H9 (cell line): Measurements from ENCODE around the gene TMA7. TPM values are rescaled to one million over a fixed set of nuclear protein-coding genes. Genes with fewer than 3 reads are reported as not detected.

Experiments
- DNase-seq: peaks from one replicate; pipeline ENCODE4 v3.0.0-alpha.2; 2017
- H2AFZ ChIP-seq: one replicate; pipeline ENCODE4 v1.6.1; 2013; ENCODE audit warnings: mild to moderate bottlenecking, low read length, control low read depth, moderate library complexity
- H2AK5ac ChIP-seq: 2 replicates; pipeline ENCODE4 v1.6.1; 2013; ENCODE audit warnings: low read length, control low read depth, mixed read lengths; ENCODE audit not compliant: insufficient read length
- H2BK120ac ChIP-seq: one replicate; pipeline ENCODE4 v1.6.1; 2013; ENCODE audit warnings: low read depth, mild to moderate bottlenecking, low read length, control low read depth, inconsistent platforms; ENCODE audit not compliant: poor library complexity, severe bottlenecking
- H2BK12ac ChIP-seq: 2 replicates; pipeline ENCODE4 v1.6.1; 2013; ENCODE audit warnings: low read length, control low read depth, mixed read lengths, low read depth; ENCODE audit not compliant: insufficient read length
- H2BK15ac ChIP-seq: 2 replicates; pipeline ENCODE4 v1.6.1; 2013; ENCODE audit warnings: low read depth, low read length, control low read depth
- H2BK20ac ChIP-seq: one replicate; pipeline ENCODE4 v1.6.1; 2013; ENCODE audit warnings: low read depth, mild to moderate bottlenecking, low read length, control low read depth, inconsistent platforms; ENCODE audit not compliant: poor library complexity, severe bottlenecking
- H2BK5ac ChIP-seq: 2 replicates; pipeline ENCODE4 v1.6.1; 2013; ENCODE audit warnings: low read length, control low read depth, mixed read lengths; ENCODE audit not compliant: insufficient read length
- H3K14ac ChIP-seq: 2 replicates; pipeline ENCODE4 v1.6.1; 2013; ENCODE audit warnings: low read length, control low read depth; ENCODE audit not compliant: insufficient read depth
- H3K18ac ChIP-seq: 2 replicates; pipeline ENCODE4 v1.6.1; 2013; ENCODE audit warnings: low read depth, mild to moderate bottlenecking, mixed read lengths, low read length, control low read depth; ENCODE audit not compliant: insufficient read length
- H3K23ac ChIP-seq: 2 replicates; pipeline ENCODE4 v1.6.1; 2013; ENCODE audit warnings: low read length, control low read depth, mixed read lengths, low read depth; ENCODE audit not compliant: insufficient read length
- H3K23me2 ChIP-seq: 2 replicates; pipeline ENCODE4 v1.6.1; 2013; ENCODE audit warnings: low read depth, mild to moderate bottlenecking, mixed read lengths, low read length, control low read depth; ENCODE audit not compliant: insufficient read length, poor library complexity, severe bottlenecking
- H3K27ac ChIP-seq: 2 replicates; pipeline ENCODE4 v1.5.1; 2013; ENCODE audit warnings: low read length, control low read depth, mixed read lengths, low read depth; ENCODE audit not compliant: insufficient read length
- H3K27me3 ChIP-seq: 2 replicates; pipeline ENCODE4 v1.6.1; 2013; ENCODE audit warnings: low read length, control low read depth, inconsistent platforms; ENCODE audit not compliant: insufficient read depth
- H3K4ac ChIP-seq: 2 replicates; pipeline ENCODE4 v1.6.1; 2013; ENCODE audit warnings: low read depth, mild to moderate bottlenecking, control low read depth, inconsistent platforms, low read length, moderate library complexity
- H3K4me1 ChIP-seq: 2 replicates; pipeline ENCODE4 v1.6.1; 2013; ENCODE audit warnings: low read length, control low read depth, inconsistent platforms; ENCODE audit not compliant: insufficient read depth
- H3K4me2 ChIP-seq: 2 replicates; pipeline ENCODE4 v1.6.1; 2013; ENCODE audit warnings: low read length, control low read depth, mixed read lengths; ENCODE audit not compliant: insufficient read length, insufficient read depth
- H3K56ac ChIP-seq: 2 replicates; pipeline ENCODE4 v1.6.1; 2013; ENCODE audit warnings: low read depth, mild to moderate bottlenecking, mixed read lengths, low read length, control low read depth; ENCODE audit not compliant: insufficient read length
- H3K79me1 ChIP-seq: 2 replicates; pipeline ENCODE4 v1.6.1; 2013; ENCODE audit warnings: low read depth, mild to moderate bottlenecking, moderate library complexity, low read length, control low read depth, inconsistent platforms; ENCODE audit not compliant: insufficient read depth, poor library complexity, severe bottlenecking
- H3K79me2 ChIP-seq: 2 replicates; pipeline ENCODE4 v1.6.1; 2013; ENCODE audit warnings: low read length, control low read depth, inconsistent platforms; ENCODE audit not compliant: insufficient read depth
- H3K9ac ChIP-seq: 2 replicates; pipeline ENCODE4 v1.6.1; 2013; ENCODE audit warnings: low read length, control low read depth, mixed read lengths; ENCODE audit not compliant: insufficient read length; ENCODE audit errors: extremely low read depth
- H3K9me3 ChIP-seq: one replicate; pipeline ENCODE4 v1.6.1; 2013; ENCODE audit warnings: low read depth, low read length, inconsistent platforms; ENCODE audit not compliant: control insufficient read depth
- H3T11ph ChIP-seq: one replicate; pipeline ENCODE4 v1.6.1; 2013; ENCODE audit warnings: mild to moderate bottlenecking, low read length, control low read depth, inconsistent platforms
- H4K20me1 ChIP-seq: one replicate; pipeline ENCODE4 v1.6.1; 2013; ENCODE audit not compliant: control insufficient read depth, insufficient read length, insufficient read depth
- H4K5ac ChIP-seq: 2 replicates; pipeline ENCODE4 v1.6.1; 2013; ENCODE audit warnings: low read depth, mild to moderate bottlenecking, mixed read lengths, low read length, control low read depth; ENCODE audit not compliant: insufficient read length
- H4K8ac ChIP-seq: replicated peaks from 2 replicates; pipeline ENCODE4 v1.6.1; 2013; ENCODE audit warnings: low read length, control low read depth, mixed read lengths, low read depth; ENCODE audit not compliant: insufficient read length
- H4K91ac ChIP-seq: 2 replicates; pipeline ENCODE4 v1.6.1; 2013; ENCODE audit warnings: low read depth, mild to moderate bottlenecking, moderate library complexity, mixed read lengths, low read length, control low read depth; ENCODE audit not compliant: insufficient read length
- H3K27ac Mint-ChIP-seq, 3 experiments: 2 replicates in 2 of 3; 3 replicates in 1 of 3; pipeline ENCODE4 v1.8.0; 2020 to 2021; ENCODE audit warnings: mixed read lengths in 3 of 3, mild to moderate bottlenecking in 1 of 3, moderate library complexity in 1 of 3
- H3K27me3 Mint-ChIP-seq: 2 replicates; pipeline ENCODE4 v1.8.0; 2021; ENCODE audit warnings: low read depth, mild to moderate bottlenecking, moderate library complexity, mixed read lengths
- H3K36me3 Mint-ChIP-seq, 3 experiments: 2 replicates in 2 of 3; 3 replicates in 1 of 3; pipeline ENCODE4 v1.8.0; 2020 to 2021; ENCODE audit warnings: low read depth in 3 of 3, mixed read lengths in 3 of 3; ENCODE audit not compliant: insufficient read depth in 1 of 3
- H3K4me1 Mint-ChIP-seq, 2 experiments: 2 replicates each; pipeline ENCODE4 v1.8.0; 2020; ENCODE audit warnings: mixed read lengths in 2 of 2
- H3K4me3 Mint-ChIP-seq, 2 experiments: 2 replicates in 1 of 2; 3 replicates in 1 of 2; pipeline ENCODE4 v1.8.0; 2020 to 2021; ENCODE audit warnings: mild to moderate bottlenecking in 2 of 2, mixed read lengths in 2 of 2, moderate library complexity in 1 of 2
- H3K9me3 Mint-ChIP-seq, 2 experiments: 2 replicates in 1 of 2; 3 replicates in 1 of 2; pipeline ENCODE4 v1.8.0; 2020; ENCODE audit warnings: mild to moderate bottlenecking in 2 of 2, mixed read lengths in 2 of 2, moderate library complexity in 1 of 2
- WGBS: extraction: QIAGEN DNeasy Blood & Tissue Kit; methylation state at CpG from one replicate; pipeline ENCODE4 v1.1.7; 2013; ENCODE audit warnings: missing lambda C conversion rate, low lambda C conversion rate, mixed read lengths; ENCODE audit not compliant: insufficient read length; ENCODE audit errors: extremely low coverage; 5-methylcytosine and 5-hydroxymethylcytosine counted together
- total RNA-seq: library from RNA; stranded (reverse); gene quantifications from 2 replicates; pipeline ENCODE4 v1.2.1, GENCODE V29; 2021
- TF ChIP-seq, protein P1 (sequence below): fragments of 200-600 bp; sonication (generic); conservative IDR thresholded peaks from 3 replicates; pipeline ENCODE4 v1.8.0; 2021; ENCODE audit warnings: antibody characterized with exemption, mild to moderate bottlenecking

The TMA7 gene
- total RNA-seq, 1 experiment from 2014 or later: 305 TPM

DNA sequence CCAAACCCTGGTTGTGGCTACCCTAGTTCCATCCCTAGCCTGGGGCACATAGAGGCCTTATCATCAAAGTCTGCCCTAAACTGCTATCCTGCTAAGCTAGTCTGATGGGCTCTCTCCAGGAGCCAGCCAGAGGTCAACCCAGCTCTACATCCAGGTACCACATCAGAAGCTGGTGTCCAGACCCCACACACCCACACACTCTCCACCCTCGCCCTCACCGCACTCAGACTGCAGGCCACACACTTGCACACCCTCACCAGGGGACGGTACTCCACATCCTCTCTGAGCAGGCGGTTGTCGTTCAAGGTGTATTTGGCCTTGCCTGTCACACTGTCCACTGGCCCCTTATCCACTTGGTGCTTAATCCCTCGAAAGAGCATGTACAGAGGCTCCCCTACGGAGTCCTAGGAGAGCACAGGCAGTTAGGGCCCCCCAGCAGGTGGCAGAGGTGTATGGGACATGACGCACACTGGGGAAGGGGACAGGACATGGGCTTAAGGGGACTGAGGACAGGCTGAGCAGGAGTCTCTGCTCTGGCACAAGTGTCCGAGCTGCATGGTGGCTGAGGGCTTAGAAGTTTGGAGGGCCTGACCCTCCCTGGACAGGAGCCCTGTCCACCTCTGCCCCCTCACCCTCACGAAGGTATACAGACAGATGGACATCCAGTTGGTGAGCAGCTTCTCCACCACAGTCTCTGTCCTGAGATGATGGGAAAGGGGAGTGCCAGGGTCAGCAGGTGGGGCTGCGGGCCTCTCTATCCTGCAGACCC is 28.3 kb upstream of the TMA7 start:
- Histone ChIP-seq H3K9me3 (no peaks in the 10 kb centered on the region), H4K20me1 (no peaks in the 10 kb centered on the region), H3K27ac (no peak overlapping the region), H3K4me2 (no peak overlapping the region), H3K56ac (no peak overlapping the region), H2BK20ac (no peak overlapping the region), H4K5ac (no peak overlapping the region), H3K4me1 (no peaks in the 10 kb centered on the region), H3K79me2 (no peaks in the 10 kb centered on the region), H4K91ac (no peak overlapping the region), H2BK15ac (no peak overlapping the region), H3K79me1 (no peaks in the 10 kb centered on the region), H2BK5ac (no peak overlapping the region), H2BK12ac (no peak overlapping the region), H3T11ph (no peak overlapping the region), H2BK120ac (no peak overlapping the region), H3K4ac (no peak overlapping the region), H3K23me2 (no peaks in the 10 kb centered on the region), H3K23ac (no peak overlapping the region), H3K9ac (no peak overlapping the region), H3K18ac (no peak overlapping the region), H2AFZ (no peak overlapping the region), H4K8ac (no peak overlapping the region), H3K14ac (no peak overlapping the region), H3K27me3 (no peaks in the 10 kb centered on the region), H2AK5ac (no peak overlapping the region)
- Mint-ChIP-seq H3K27me3 (no peaks in the 10 kb centered on the region; the same call in 1 of the 2 replicates), H3K4me3 (no peak overlapping the region), H3K36me3 (peaks cover 59 to 99% (median 98%) of the 10 kb centered on the region in 3 experiments), H3K27ac (no peak overlapping the region; a peak in 1 of 7 replicates), H3K9me3 (no peaks in the 10 kb centered on the region), H3K4me1 (no peaks in the 10 kb centered on the region)
- TF ChIP-seq, protein P1, sequence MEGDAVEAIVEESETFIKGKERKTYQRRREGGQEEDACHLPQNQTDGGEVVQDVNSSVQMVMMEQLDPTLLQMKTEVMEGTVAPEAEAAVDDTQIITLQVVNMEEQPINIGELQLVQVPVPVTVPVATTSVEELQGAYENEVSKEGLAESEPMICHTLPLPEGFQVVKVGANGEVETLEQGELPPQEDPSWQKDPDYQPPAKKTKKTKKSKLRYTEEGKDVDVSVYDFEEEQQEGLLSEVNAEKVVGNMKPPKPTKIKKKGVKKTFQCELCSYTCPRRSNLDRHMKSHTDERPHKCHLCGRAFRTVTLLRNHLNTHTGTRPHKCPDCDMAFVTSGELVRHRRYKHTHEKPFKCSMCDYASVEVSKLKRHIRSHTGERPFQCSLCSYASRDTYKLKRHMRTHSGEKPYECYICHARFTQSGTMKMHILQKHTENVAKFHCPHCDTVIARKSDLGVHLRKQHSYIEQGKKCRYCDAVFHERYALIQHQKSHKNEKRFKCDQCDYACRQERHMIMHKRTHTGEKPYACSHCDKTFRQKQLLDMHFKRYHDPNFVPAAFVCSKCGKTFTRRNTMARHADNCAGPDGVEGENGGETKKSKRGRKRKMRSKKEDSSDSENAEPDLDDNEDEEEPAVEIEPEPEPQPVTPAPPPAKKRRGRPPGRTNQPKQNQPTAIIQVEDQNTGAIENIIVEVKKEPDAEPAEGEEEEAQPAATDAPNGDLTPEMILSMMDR: no peak
- WGBS: no CpG with 5 or more reads among the region's 11 CpGs
- DNase-seq: no peak
